ENCODE results near the gene SH3PXD2A. TPM values are rescaled to one million over a fixed set of nuclear protein-coding genes. Genes with fewer than 3 reads are reported as not detected.

The SH3PXD2A gene
- total RNA-seq, 2 experiments from 2014 or later = 7.8 to 8.5 TPM

DNA sequence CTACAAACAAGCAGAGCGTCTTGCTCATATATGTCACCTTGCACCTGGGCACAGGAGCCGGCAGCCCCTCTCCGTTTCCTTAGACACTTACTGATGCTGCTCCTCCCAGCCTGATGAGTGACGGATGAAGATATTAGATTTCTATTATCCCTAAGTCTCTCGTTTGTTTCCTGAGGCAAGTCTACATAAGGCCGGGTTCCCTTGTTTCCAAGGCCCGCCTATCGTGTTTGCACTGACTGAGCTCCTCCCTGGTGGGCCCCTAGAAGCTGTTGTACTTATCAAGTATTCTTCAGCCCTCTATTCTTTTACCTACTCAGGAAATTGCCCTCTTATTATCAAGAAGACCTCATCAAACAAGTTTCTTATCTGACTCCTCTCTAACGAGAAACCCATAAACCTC, 18.5 kb downstream of the SH3PXD2A start:
- no peaks in the 10 kb centered on the region for H3K9me3 Mint-ChIP-seq
- CTCF ChIA-PET = interaction anchor here (1.2 kb wide), 1 partner anchor 11 kb away, joined by 3 read pairs; no protein-coding TSS in a partner anchor
- no peak for DNase-seq
- H3K4me1 Mint-ChIP-seq (ENCODE audit: low read depth) = no peaks in the 10 kb centered on the region
- intact Hi-C loops (cut with micrococcal nuclease) = no loop called here
- H3K4me3 Mint-ChIP-seq = no peak overlapping the region
- no peaks in the 10 kb centered on the region for H3K27me3 Mint-ChIP-seq (ENCODE audit: low read depth)
- H3K36me3 Mint-ChIP-seq (ENCODE audit: low read depth) = no peaks in the 10 kb centered on the region
- H3K27ac Mint-ChIP-seq = no peak overlapping the region

GRCh38 chr10:103836273-103836672, 19.1 kb downstream of the SH3PXD2A start:
- no peak for DNase-seq
- Mint-ChIP-seq H3K36me3 (ENCODE audit: low read depth) (no peaks in the 10 kb centered on the region), H3K4me3 (no peak overlapping the region), H3K27me3 (ENCODE audit: low read depth) (no peaks in the 10 kb centered on the region), H3K4me1 (ENCODE audit: low read depth) (no peaks in the 10 kb centered on the region), H3K9me3 (no peaks in the 10 kb centered on the region), H3K27ac (no peak overlapping the region)
- CTCF ChIA-PET = interaction anchor here (1.2 kb wide), 1 partner anchor 12 kb away, joined by 3 read pairs; no protein-coding TSS in a partner anchor
- intact Hi-C loops (cut with micrococcal nuclease) = no loop called here

- H3K27me3 Mint-ChIP-seq (ENCODE audit: low read depth) = no peaks in the 10 kb centered on the region
- intact Hi-C loops (cut with micrococcal nuclease) = no loop called here
- no peak overlapping the region for H3K27ac Mint-ChIP-seq
- DNase-seq = no peak
- no peak overlapping the region for H3K4me3 Mint-ChIP-seq
- H3K4me1 Mint-ChIP-seq (ENCODE audit: low read depth) = no peaks in the 10 kb centered on the region
- H3K36me3 Mint-ChIP-seq (ENCODE audit: low read depth) = no peaks in the 10 kb centered on the region
- no peaks in the 10 kb centered on the region for H3K9me3 Mint-ChIP-seq
- CTCF ChIA-PET = no interaction called here
Measured at GRCh38 chr10:103835096-103836050, 20.0 kb downstream of the SH3PXD2A start.

- H3K4me1 Mint-ChIP-seq (ENCODE audit: low read depth) = no peaks in the 10 kb centered on the region
- no peak for DNase-seq
- intact Hi-C loops (cut with micrococcal nuclease) = no loop called here
- CTCF ChIA-PET = no interaction called here
- no peak overlapping the region for H3K4me3 Mint-ChIP-seq
- H3K27ac Mint-ChIP-seq = no peak overlapping the region
- no peaks in the 10 kb centered on the region for H3K27me3 Mint-ChIP-seq (ENCODE audit: low read depth)
- no peaks in the 10 kb centered on the region for H3K36me3 Mint-ChIP-seq (ENCODE audit: low read depth)
- no peaks in the 10 kb centered on the region for H3K9me3 Mint-ChIP-seq
Measured at GRCh38 chr10:103834436-103835095, 20.8 kb downstream of the SH3PXD2A start.

DNA sequence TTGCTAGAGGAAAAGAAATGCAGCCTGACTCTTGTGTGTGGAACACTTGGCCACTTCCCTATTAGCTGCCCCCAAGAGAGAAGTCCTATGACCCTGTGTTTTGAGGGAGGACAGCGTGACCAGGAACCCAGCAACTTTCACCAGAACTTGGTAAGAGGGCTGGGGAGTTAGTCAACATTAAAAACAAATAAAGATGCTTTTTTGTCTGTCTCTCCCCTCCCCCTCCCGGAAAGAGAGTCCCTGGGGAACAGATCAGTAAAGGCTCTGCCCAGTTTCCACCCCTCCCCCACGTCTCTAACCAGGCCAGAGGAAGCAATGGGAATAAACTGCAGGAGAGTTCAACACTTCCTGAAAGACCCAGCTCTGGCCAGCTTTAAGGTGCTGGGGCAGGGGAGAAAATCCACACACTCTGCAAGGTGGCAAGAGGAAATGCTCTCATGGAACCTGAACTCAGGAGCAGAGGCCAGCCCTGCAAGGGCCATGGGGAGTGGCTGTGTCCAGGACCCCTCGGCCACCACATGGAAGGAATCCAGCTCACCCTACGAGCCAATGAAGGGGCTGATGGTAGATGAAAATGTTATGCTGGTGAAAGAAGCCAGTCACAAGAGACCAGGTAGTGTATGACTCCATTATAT, 21.5 kb downstream of the SH3PXD2A start:
- Mint-ChIP-seq H3K4me3 (no peak overlapping the region), H3K4me1 (ENCODE audit: low read depth) (no peaks in the 10 kb centered on the region), H3K36me3 (ENCODE audit: low read depth) (no peaks in the 10 kb centered on the region), H3K9me3 (no peaks in the 10 kb centered on the region), H3K27ac (no peak overlapping the region), H3K27me3 (ENCODE audit: low read depth) (no peaks in the 10 kb centered on the region)
- CTCF ChIA-PET = no interaction called here
- DNase-seq = no peak
- intact Hi-C loops (cut with micrococcal nuclease) = no loop called here

DNA sequence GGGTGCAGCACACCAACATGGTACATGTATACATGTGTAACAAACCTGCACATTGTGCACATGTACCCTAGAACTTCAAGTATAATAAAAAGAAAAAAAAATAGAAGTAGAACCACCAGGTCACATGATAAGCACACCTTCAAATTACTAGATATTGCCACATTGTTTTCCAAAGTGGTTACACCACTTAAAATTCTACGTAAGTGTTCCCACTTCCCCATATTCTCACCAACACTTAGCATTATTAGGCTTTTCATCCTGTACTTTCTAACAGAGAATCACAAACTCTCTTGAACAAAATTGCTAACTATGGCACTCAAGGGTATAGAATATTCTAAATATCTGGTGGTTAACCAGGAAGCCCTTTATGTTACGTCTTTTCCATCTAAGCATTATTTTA, 22.6 kb downstream of the SH3PXD2A start:
- intact Hi-C loops (cut with micrococcal nuclease) = no loop called here
- H3K27me3 Mint-ChIP-seq (ENCODE audit: low read depth) = no peaks in the 10 kb centered on the region
- no peaks in the 10 kb centered on the region for H3K9me3 Mint-ChIP-seq
- DNase-seq = no peak
- H3K4me3 Mint-ChIP-seq = no peak overlapping the region
- CTCF ChIA-PET = interaction anchor here (0.7 kb wide), 1 partner anchor 250 kb away, joined by 3 read pairs; no protein-coding TSS in a partner anchor
- no peaks in the 10 kb centered on the region for H3K4me1 Mint-ChIP-seq (ENCODE audit: low read depth)
- H3K36me3 Mint-ChIP-seq (ENCODE audit: low read depth) = no peaks in the 10 kb centered on the region
- no peak overlapping the region for H3K27ac Mint-ChIP-seq

DNA sequence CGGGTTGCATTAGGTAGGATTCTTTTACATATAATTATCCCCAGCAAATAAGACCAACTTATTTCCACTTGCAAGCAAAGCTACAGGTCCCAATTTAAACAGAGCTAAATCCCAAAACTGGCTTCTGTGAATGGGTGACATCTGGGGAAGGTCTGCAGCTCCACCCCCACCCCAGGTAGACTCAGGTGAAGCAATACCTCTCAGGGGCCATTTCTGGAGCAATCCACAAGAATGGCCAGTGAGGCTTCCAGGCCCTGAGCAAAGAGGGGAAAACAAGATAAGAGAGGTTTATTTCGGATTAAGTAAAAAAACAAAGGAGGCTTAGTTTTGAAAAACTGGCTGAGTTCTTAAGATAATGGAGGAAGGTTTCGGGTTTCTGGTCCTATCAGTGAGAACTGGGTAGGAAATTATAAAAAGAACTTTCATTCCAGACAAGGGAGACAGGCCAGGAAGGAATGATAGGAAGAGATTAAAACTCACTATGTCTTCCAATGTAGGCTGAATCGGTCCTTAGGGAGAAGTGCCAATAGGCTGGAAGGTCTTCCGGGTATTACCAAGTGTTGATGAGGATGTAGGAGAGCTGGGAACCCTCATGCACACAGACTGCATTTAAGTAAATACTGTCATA, 25.4 kb downstream of the SH3PXD2A start:
- CTCF ChIA-PET = interaction anchor here (1.0 kb wide), 1 partner anchor 117 kb away, joined by 3 read pairs; no protein-coding TSS in a partner anchor
- Mint-ChIP-seq H3K36me3 (ENCODE audit: low read depth) (no peaks in the 10 kb centered on the region), H3K4me1 (ENCODE audit: low read depth) (no peaks in the 10 kb centered on the region), H3K9me3 (no peaks in the 10 kb centered on the region), H3K27me3 (ENCODE audit: low read depth) (no peaks in the 10 kb centered on the region), H3K27ac (no peak overlapping the region), H3K4me3 (no peak overlapping the region)
- intact Hi-C loops (cut with micrococcal nuclease) = no loop called here
- DNase-seq = no peak

- no peak for DNase-seq
- Mint-ChIP-seq H3K27ac (no peak overlapping the region), H3K27me3 (ENCODE audit: low read depth) (no peaks in the 10 kb centered on the region), H3K4me1 (ENCODE audit: low read depth) (no peaks in the 10 kb centered on the region), H3K9me3 (no peaks in the 10 kb centered on the region), H3K4me3 (no peak overlapping the region), H3K36me3 (ENCODE audit: low read depth) (no peaks in the 10 kb centered on the region)
- intact Hi-C loops (cut with micrococcal nuclease) = no loop called here
- CTCF ChIA-PET = interaction anchor here (1.0 kb wide), 1 partner anchor 117 kb away, joined by 3 read pairs; no protein-coding TSS in a partner anchor
Measured at GRCh38 chr10:103829278-103829677, 26.1 kb downstream of the SH3PXD2A start.

DNA sequence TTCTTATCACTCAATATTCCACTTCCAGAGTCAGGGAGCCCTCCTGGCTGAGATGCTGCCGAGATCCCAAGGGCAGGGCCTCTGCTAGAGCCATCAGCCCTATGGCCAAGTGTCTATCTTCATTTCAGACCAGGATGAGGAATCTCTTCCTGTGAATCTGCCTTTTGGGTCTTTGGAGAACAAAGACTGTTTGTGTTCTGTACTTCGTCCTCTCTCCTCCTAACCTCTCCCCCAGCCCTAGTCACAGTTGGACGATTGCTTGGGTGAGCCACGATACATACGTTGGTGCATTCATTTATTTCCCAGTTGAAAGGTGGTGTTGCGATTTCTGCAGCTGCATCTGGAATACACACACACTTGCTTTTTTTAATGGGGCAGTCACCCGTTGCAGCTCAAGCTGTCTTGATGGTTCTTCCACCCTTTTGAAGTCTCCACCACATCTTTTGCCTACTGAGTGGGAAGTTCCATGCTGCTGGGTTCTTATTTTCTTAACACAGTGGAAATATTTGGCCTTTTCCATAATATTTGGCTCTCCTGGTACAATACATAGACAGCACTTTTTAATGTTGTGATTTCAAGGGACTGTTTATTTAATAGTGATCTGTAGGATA, 26.7 kb downstream of the SH3PXD2A start:
- Mint-ChIP-seq H3K27me3 (ENCODE audit: low read depth) (no peaks in the 10 kb centered on the region), H3K36me3 (ENCODE audit: low read depth) (no peaks in the 10 kb centered on the region), H3K4me3 (no peak overlapping the region), H3K27ac (no peak overlapping the region), H3K9me3 (no peaks in the 10 kb centered on the region), H3K4me1 (ENCODE audit: low read depth) (no peaks in the 10 kb centered on the region)
- CTCF ChIA-PET = no interaction called here
- intact Hi-C loops (cut with micrococcal nuclease) = no loop called here
- DNase-seq = no peak

- intact Hi-C loops (cut with micrococcal nuclease) = no loop called here
- no peaks in the 10 kb centered on the region for H3K9me3 Mint-ChIP-seq
- H3K4me3 Mint-ChIP-seq = no peak overlapping the region
- no peak for DNase-seq
- CTCF ChIA-PET = interaction anchor here (0.6 to 1.0 kb wide), 2 partner anchors 57 to 116 kb away, joined by 3 read pairs; no protein-coding TSS in a partner anchor
- no peak overlapping the region for H3K27ac Mint-ChIP-seq
- no peaks in the 10 kb centered on the region for H3K27me3 Mint-ChIP-seq (ENCODE audit: low read depth)
- H3K36me3 Mint-ChIP-seq (ENCODE audit: low read depth) = no peaks in the 10 kb centered on the region
- H3K4me1 Mint-ChIP-seq (ENCODE audit: low read depth) = no peaks in the 10 kb centered on the region
Measured at GRCh38 chr10:103828107-103828506, 27.3 kb downstream of the SH3PXD2A start.

- Mint-ChIP-seq H3K27ac (no peak overlapping the region), H3K27me3 (ENCODE audit: low read depth) (no peaks in the 10 kb centered on the region), H3K9me3 (no peaks in the 10 kb centered on the region), H3K4me1 (ENCODE audit: low read depth) (no peaks in the 10 kb centered on the region), H3K36me3 (ENCODE audit: low read depth) (no peaks in the 10 kb centered on the region), H3K4me3 (no peak overlapping the region)
- DNase-seq = no peak
- CTCF ChIA-PET = interaction anchor here (1.0 to 1.2 kb wide), 3 partner anchors 12 to 115 kb away, joined by 3 read pairs; no protein-coding TSS in a partner anchor
- intact Hi-C loops (cut with micrococcal nuclease) = no loop called here
Measured at GRCh38 chr10:103826885-103827284, 28.5 kb downstream of the SH3PXD2A start.

All from activated naive CD4-positive, alpha-beta T cell treated with anti-CD3 and anti-CD28 coated beads for 36 hours (primary cell).